ENCODE results near the gene ACTA2.
A peak's percentile ranks its signal among the peaks of the same experiment; 100 is the strongest.
"Not testable (repeated sequence)": the region's sequence is repeated elsewhere in the genome, so short reads cannot be mapped to it uniquely, and the experiment has no call there.

ACTA2 gene

GRCh38 chr10:88949051-88949450 is 3.5 kb downstream of the ACTA2 start:
- FAIRE-seq = no peak

DNA sequence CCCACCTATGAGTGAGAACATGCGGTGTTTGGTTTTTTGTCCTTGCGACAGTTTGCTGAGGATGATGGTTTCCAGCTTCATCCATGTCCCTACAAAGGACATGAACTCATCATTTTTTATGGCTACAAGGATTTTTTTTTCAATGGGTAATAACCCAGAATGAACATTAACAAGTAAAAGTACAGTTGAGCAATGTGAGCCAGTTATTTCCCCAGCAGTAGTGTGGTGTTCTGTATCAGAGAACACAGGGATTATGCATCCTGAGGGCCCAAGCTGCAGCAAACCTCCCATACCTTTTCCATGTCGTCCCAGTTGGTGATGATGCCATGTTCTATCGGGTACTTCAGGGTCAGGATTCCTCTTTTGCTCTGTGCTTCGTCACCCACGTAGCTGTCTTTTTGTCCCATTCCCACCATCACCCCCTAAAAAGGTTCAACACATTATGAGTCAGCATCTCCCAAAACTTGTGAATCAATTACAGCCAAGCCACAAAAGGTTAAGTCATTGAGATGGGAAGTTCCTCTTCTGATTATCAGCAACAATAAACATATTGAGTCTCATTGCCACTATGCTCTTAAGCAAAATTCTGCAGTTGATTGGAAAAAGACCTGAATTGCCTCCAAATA is 5.5 kb downstream of the ACTA2 start:
- FAIRE-seq = no peak

- FAIRE-seq = no peak
Measured at GRCh38 chr10:88946200-88946599, 6.4 kb downstream of the ACTA2 start.

DNA sequence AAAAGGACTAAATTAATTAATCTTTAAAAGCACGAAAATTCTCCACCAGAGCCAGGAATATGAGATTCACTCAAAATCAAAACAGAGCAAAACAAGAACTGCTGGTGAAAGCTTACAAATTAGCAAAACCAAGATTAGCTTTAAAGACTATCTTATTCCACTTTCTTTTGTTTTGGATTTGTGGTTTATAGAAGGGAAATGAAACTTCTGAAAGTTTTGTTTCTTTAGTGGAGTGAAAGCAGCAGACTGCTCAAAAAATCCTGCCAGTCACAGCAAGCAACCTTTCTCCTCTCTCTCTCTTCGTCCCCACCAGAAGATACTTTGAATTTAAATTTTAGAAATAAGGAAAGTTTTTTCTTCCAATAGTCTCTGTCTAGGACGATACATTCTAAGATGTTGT is 7.8 kb downstream of the ACTA2 start:
- no peak for FAIRE-seq

- FAIRE-seq = no peak
Measured at GRCh38 chr10:88943778-88944177, 8.8 kb downstream of the ACTA2 start.

GRCh38 chr10:88941026-88941425 is 11.5 kb downstream of the ACTA2 start:
- FAIRE-seq = no peak

DNA sequence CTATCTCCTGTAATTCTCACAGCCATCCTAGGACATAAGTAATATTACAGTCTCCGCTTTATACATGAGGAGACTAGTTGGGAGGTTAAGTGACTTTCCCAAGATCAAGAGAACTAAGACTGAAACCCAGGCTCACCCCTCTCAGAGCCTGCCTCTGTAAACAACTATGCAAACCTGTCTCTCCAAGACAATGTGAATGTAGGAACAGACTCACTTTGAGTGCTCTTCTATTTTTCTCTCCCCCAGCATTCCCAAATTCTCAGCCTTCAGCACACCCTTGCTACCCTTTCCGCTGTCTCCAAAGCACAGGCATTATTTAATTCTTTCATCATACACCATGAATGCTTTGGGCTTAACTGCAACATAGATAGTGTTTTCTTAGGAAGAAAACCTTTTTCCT is 13.6 kb downstream of the ACTA2 start:
- FAIRE-seq = no peak

DNA sequence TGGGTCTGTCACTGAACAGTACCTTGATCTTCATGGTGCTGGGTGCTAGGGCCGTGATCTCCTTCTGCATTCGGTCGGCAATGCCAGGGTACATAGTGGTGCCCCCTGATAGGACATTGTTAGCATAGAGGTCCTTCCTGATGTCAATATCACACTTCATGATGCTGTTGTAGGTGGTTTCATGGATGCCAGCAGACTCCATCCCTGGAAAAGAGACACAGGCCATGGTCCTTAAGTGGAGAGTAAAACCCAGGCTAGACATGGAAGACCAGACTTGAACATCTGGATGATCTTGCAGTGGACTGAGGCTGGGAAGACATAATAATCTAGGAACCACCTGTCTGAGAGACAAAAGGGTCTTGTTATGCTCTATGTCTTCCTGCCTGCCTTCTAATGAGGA is 14.5 kb downstream of the ACTA2 start:
- FAIRE-seq = no peak

- FAIRE-seq = no peak
Measured at GRCh38 chr10:88936656-88937055, 15.9 kb downstream of the ACTA2 start.

GRCh38 chr10:88934900-88935672 is 17.5 kb downstream of the ACTA2 start:
- FAIRE-seq = peak; percentile 40

DNA sequence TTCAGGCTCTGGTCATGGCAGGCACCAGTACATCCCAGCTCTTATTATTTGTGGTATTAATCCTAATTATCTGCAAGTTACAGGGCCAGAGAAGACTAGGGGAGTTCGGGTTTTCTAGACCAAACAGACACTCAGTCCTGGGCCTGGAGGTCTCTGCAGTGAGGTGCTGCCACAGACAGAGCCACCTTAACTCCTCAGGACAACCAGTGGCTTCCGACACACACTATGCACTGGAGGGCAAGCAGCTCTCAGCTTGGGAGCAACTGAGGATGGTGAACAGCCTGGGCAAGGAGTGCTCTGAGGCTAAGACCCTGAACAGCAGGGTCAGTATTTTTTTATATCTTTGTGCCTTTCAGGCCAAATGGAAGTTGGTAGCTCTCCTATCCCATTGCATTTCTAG is 19.0 kb downstream of the ACTA2 start:
- no peak for FAIRE-seq

DNA sequence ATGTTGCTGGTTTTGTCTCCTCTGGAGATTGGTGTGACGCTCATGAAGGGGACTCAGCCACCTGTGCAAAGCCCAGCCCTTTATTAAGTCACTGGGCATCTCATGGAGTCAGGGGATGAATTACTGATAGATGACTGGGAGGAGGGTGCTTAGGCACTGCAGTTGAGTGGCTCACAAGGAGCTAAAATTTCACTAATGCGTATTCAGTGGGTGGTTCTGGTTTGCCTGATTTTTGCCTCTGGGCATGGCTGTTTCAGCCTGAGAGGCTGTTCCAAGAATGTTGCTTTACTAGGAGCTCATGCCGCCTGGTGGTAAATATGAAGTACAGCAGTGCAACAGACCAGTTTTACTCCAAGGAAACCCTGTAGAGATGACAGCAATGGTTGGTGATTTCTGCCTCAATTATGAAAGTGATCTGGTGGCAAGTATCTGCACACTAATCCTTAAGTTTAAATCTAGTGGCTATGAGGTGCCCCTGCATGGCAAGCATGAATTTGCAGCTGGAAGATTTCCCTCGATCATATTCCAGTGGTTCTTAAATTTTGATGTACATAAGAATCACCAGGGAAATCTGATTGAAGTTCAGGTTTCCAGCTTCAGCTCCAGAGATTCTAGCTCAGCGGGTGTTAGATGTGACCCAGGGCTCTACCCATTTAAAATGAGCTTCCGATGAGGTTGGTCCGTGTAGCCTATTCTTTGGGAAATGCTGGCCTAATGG is 19.9 kb downstream of the ACTA2 start:
- peak; percentile 11 for FAIRE-seq

GRCh38 chr10:88932029-88932428 is 20.5 kb downstream of the ACTA2 start:
- not testable (repeated sequence) for FAIRE-seq

DNA sequence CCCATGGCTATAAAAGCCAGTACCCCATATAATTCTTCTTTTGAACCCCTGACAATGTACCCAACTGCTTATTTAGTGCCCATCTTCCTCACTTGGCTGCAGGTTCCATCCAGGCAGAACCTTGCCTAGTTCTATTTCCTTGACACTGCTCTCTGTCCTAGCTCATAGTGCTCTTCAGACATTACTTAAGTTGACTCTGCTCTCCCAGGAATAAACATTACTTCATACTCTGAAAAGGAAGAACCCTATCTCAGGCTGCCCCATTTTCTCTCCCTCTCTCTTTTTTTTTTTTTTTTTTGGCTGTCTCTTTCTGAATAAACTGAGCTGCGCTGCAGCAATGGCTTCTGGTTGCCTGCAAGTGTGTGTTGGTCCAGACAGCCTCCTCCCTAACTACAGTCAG is 21.0 kb downstream of the ACTA2 start:
- no peak for FAIRE-seq

GRCh38 chr10:88928254-88928653 is 24.3 kb downstream of the ACTA2 start:
- FAIRE-seq = no peak

DNA sequence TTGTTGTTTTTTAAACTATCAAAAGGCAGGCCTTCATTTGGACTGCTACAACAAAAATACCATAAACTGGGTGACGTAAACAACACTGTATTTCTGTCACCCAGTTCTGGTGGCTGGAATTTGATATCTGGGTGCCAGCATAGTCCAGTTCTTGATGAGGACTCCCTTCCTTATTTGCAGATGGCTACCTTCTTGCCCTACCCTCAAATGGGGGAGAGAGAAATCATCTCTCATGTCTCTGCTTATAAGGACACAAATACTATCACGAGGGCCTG is 25.2 kb downstream of the ACTA2 start:
- FAIRE-seq = no peak

GRCh38 chr10:88926566-88927415 is 25.8 kb downstream of the ACTA2 start:
- no peak for FAIRE-seq

- no peak for FAIRE-seq
Measured at GRCh38 chr10:88923520-88923919, 29.1 kb downstream of the ACTA2 start.

GRCh38 chr10:88922041-88922440 is 30.5 kb downstream of the ACTA2 start:
- no peak for FAIRE-seq

DNA sequence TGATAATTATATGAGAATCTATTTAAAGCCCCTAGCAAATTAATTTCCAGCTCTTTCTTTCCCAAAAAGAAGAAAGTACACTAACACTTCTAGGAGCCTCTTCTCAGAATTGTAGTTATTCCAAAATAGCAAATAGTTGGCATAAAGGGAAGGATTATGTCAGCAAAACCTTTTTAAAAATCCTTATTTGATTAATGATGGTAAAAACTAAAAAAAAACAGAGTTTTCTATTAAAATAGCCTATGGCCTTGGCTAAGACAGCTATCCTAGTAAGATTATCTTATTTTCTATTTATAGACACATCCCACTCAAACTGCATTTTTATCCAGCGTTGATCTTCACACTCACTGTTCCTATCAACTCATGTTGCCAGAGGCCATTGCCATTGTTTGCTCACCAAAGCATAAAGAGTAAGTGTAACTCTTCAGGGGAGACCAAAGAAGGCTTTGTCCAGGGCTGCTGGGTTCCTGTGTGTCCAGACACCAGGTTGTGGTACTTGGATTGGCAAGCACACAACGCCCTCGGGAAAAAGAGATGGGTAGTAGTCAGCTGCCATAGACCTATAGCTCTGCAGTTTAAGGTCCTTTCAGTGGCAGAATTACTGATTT is 31.5 kb downstream of the ACTA2 start:
- no peak for FAIRE-seq

- FAIRE-seq = no peak
Measured at GRCh38 chr10:88920198-88920597, 32.4 kb downstream of the ACTA2 start.

DNA sequence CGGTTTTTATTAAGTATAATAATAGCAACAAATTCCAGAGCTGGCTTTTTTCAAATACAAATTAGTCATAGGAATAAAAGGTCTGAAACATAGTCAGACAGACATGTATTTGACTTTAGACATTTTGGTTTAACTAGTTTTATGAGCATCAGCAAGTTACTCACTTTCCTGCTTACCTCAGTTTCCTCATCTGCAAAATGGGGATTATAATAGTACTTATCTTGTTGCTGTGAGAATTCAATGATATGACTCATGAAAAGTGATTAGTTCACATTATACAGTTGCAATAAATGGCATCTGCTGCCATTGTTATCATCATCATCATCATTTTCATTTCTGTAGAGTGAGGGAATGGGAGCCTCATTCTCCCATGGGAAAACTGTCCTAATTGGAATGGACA is 33.5 kb downstream of the ACTA2 start:
- FAIRE-seq = no peak
